Muscle of leg (tissue), 11 donors: ENCODE data around the gene AGRN. TPM values are rescaled to one million over a fixed set of nuclear protein-coding genes. Genes with fewer than 3 reads are reported as not detected.

ENCODE experiments used
- DNase-seq: peaks from one replicate; pipeline ENCODE4 v3.0.0; 2013
- H3K27ac ChIP-seq: one replicate; pipeline ENCODE4 v1.5.1; 2013; ENCODE audit warnings: mild to moderate bottlenecking, low read length, control low read depth
- H3K27me3 ChIP-seq: one replicate; pipeline ENCODE4 v1.6.1; 2013; ENCODE audit warnings: low read length; ENCODE audit not compliant: control insufficient read depth, insufficient read depth
- H3K36me3 ChIP-seq: one replicate; pipeline ENCODE4 v1.6.1; 2013; ENCODE audit warnings: low read length; ENCODE audit not compliant: control insufficient read depth, insufficient read depth
- H3K4me1 ChIP-seq: one replicate; pipeline ENCODE4 v1.6.1; 2013; ENCODE audit warnings: low read length; ENCODE audit not compliant: control insufficient read depth, insufficient read depth
- H3K4me3 ChIP-seq: one replicate; pipeline ENCODE4 v1.5.1; 2013; ENCODE audit warnings: low read length, control low read depth
- H3K9me3 ChIP-seq: replicated peaks from 2 replicates; pipeline ENCODE4 v1.6.1; 2013; ENCODE audit warnings: low read depth, low read length; ENCODE audit not compliant: control insufficient read depth
- WGBS: methylation state at CpG from one replicate; pipeline ENCODE4 v1.1.5; 2013; ENCODE audit warnings: missing lambda C conversion rate; ENCODE audit not compliant: insufficient coverage; 5-methylcytosine and 5-hydroxymethylcytosine counted together
- polyA plus RNA-seq, 8 donors: library from polyadenylated mRNA; unstranded; fragments of 120-200 nt; gene quantifications; one replicate each; pipeline versions ENCODE4 v1.2.1 to v1.2.3, GENCODE V29; 2013; ENCODE audit warnings: inconsistent platforms in 1 of 8, low replicate concordance in 1 of 8; ENCODE audit not compliant: insufficient read length in 8 of 8, insufficient read depth in 1 of 8
- total RNA-seq: library from RNA; stranded (reverse); fragments of 120-200 nt; gene quantifications from one replicate; pipeline ENCODE4 v1.2.4, GENCODE V29; 2013

The AGRN gene
- total and polyA plus RNA-seq, 9 donors: 16.0 to 92.0 (median 58.0) TPM

DNA sequence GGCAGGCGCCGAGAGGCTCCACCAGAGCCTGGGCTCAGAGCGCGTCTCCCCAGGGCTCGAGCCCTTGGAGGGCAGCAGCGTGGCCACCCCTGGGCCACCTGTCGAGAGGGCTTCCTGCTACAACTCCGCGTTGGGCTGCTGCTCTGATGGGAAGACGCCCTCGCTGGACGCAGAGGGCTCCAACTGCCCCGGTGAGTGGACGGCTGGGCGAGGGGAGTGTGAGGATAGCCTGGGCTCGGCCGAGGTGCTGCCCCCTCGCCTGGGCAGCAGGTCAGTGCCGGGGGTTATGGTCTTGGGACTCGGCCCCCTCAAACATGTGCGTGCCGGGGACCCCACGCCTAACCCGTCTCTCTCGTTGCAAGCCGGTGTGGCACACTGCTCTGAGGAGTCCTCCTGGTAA, 26.8 kb downstream of the AGRN start:
- Histone ChIP-seq H3K27me3 (no peaks in the 10 kb centered on the region), H3K27ac (no peak overlapping the region), H3K4me3 (no peak overlapping the region), H3K36me3 (peaks cover 60% of the 10 kb centered on the region), H3K9me3 (no peaks in the 10 kb centered on the region), H3K4me1 (no peaks in the 10 kb centered on the region)
- no peak for DNase-seq
- 94% methylated on average over 26 of the region's 26 CpGs for WGBS

DNA sequence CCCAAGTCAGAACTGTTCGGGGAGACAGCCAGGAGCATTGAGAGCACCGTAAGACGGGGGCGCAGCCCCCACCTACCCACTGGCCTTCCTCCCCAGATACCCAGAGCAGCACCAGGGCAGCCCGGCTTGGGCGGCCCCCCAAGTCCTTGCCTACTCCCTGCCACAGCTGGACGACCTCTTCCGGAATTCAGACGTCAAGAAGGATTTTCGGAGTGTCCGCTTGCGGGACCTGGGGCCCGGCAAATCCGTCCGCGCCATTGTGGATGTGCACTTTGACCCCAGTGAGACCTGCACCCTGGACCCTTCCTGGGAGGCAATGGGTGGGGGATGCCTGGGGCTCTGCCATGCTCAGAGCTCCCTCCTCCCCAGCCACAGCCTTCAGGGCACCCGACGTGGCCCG, 27.5 kb downstream of the AGRN start:
- no peak overlapping the region for H3K4me3 ChIP-seq
- no peak for DNase-seq
- no peak overlapping the region for H3K27ac ChIP-seq
- no peaks in the 10 kb centered on the region for H3K9me3 ChIP-seq
- peaks cover 66% of the 10 kb centered on the region for H3K36me3 ChIP-seq
- H3K4me1 ChIP-seq: no peaks in the 10 kb centered on the region
- WGBS: 92% methylated on average over 8 of the region's 19 CpGs
- no peaks in the 10 kb centered on the region for H3K27me3 ChIP-seq

DNA sequence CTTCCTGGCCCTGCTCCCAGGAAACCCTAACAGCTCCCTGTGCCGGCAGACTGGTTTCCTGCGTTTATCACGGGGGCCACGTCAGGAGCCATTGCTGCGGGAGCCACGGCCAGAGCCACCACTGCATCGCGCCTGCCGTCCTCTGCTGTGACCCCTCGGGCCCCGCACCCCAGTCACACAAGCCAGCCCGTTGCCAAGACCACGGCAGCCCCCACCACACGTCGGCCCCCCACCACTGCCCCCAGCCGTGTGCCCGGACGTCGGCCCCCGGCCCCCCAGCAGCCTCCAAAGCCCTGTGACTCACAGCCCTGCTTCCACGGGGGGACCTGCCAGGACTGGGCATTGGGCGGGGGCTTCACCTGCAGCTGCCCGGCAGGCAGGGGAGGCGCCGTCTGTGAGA, 28.0 kb downstream of the AGRN start:
- no peaks in the 10 kb centered on the region for H3K27me3 ChIP-seq
- WGBS: 90% methylated on average over 20 of the region's 25 CpGs
- no peak overlapping the region for H3K4me3 ChIP-seq
- no peaks in the 10 kb centered on the region for H3K9me3 ChIP-seq
- peaks cover 62% of the 10 kb centered on the region for H3K36me3 ChIP-seq
- DNase-seq: no peak
- H3K27ac ChIP-seq: no peak overlapping the region
- H3K4me1 ChIP-seq: no peaks in the 10 kb centered on the region

DNA sequence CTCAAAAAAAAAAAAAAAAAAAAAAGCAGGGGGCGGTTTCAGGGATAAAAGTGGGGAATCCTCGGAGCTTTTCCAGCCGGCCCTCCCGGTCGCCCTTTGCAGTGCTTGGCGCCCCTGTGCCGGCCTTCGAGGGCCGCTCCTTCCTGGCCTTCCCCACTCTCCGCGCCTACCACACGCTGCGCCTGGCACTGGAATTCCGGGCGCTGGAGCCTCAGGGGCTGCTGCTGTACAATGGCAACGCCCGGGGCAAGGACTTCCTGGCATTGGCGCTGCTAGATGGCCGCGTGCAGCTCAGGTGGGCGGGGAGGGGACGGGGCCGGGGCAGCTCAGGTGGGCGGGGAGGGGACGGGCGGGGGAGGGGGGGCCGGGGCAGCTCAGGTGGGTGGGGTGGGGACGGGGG, 28.8 kb downstream of the AGRN start:
- 91% methylated on average over 11 of the region's 28 CpGs for WGBS
- Histone ChIP-seq H3K4me1 (no peaks in the 10 kb centered on the region), H3K9me3 (no peaks in the 10 kb centered on the region), H3K27ac (no peak overlapping the region), H3K36me3 (peaks cover 57% of the 10 kb centered on the region), H3K4me3 (no peak overlapping the region), H3K27me3 (no peaks in the 10 kb centered on the region)
- DNase-seq: no peak

DNA sequence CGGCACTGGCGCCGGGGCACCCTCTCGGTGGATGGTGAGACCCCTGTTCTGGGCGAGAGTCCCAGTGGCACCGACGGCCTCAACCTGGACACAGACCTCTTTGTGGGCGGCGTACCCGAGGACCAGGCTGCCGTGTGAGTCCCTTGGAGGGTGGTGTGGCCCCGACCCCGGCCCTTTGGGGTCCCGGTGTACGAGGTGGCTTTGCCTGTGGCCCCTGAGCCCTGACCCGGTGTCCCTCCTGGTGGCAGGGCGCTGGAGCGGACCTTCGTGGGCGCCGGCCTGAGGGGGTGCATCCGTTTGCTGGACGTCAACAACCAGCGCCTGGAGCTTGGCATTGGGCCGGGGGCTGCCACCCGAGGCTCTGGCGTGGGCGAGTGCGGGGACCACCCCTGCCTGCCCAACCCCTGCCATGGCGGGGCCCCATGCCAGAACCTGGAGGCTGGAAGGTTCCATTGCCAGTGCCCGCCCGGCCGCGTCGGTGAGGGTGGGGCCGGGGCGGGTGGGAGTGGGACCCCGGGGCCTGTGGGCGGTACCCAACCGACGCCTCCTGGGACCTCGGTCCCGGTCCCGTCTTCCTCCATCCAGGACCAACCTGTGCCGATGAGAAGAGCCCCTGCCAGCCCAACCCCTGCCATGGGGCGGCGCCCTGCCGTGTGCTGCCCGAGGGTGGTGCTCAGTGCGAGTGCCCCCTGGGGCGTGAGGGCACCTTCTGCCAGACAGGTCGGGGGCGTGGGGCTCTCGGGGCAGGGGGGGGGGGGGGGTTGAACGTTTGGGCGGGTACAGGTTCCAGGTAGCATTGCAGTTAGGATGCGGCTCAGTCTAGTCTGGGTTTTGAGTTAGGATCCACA, 29.6 kb downstream of the AGRN start:
- no peak overlapping the region for H3K4me3 ChIP-seq
- WGBS: 91% methylated on average over 48 of the region's 57 CpGs
- H3K36me3 ChIP-seq: peaks cover 55% of the 10 kb centered on the region
- no peaks in the 10 kb centered on the region for H3K27me3 ChIP-seq
- no peak overlapping the region for H3K27ac ChIP-seq
- H3K4me1 ChIP-seq: no peaks in the 10 kb centered on the region
- no peak for DNase-seq
- H3K9me3 ChIP-seq: no peaks in the 10 kb centered on the region

DNA sequence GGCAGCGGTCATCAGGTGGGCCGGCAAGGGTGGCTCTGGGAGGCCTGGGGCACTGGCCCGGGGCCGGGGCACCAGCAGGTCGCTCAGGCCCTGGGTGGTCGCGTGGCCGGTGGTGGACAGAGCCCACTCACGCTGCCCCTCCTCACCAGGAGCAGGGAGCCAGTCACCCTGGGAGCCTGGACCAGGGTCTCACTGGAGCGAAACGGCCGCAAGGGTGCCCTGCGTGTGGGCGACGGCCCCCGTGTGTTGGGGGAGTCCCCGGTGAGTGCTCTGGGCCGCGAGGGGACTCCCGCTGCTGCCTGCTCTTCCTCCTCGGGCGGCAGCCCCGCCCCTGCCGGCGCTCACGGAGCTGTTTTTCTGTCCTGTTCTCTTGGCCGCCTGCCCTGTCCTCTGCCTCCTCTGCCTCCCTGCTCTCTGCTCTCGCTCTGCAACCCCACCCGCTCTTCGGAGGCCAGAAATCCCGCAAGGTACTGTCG, 30.7 kb downstream of the AGRN start:
- Histone ChIP-seq H3K36me3 (peaks cover 54% of the 10 kb centered on the region), H3K9me3 (no peaks in the 10 kb centered on the region), H3K4me1 (no peaks in the 10 kb centered on the region), H3K27me3 (no peaks in the 10 kb centered on the region), H3K4me3 (no peak overlapping the region), H3K27ac (no peak overlapping the region)
- 79% methylated on average over 29 of the region's 32 CpGs for WGBS
- no peak for DNase-seq

DNA sequence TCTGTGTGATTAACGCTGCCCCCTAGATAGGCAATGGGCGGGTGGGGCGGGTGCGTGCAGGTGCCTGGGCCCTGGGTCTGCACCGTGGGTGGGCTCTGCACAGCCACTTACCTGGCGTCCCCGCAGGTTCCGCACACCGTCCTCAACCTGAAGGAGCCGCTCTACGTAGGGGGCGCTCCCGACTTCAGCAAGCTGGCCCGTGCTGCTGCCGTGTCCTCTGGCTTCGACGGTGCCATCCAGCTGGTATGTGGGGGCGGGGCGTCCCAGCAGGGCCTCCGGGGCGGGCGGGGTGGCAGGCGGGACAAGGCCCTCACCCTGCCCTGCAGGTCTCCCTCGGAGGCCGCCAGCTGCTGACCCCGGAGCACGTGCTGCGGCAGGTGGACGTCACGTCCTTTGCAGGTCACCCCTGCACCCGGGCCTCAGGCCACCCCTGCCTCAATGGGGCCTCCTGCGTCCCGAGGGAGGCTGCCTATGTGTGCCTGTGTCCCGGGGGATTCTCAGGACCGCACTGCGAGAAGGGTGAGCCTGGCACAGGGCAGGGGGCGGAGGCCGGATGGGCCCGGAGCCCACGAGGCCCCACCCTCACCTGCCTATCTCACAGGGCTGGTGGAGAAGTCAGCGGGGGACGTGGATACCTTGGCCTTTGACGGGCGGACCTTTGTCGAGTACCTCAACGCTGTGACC, 31.3 kb downstream of the AGRN start:
- H3K27me3 ChIP-seq: no peaks in the 10 kb centered on the region
- WGBS: 87% methylated on average over 46 of the region's 46 CpGs
- no peak for DNase-seq
- H3K9me3 ChIP-seq: no peaks in the 10 kb centered on the region
- no peaks in the 10 kb centered on the region for H3K4me1 ChIP-seq
- peaks cover 50% of the 10 kb centered on the region for H3K36me3 ChIP-seq
- no peak overlapping the region for H3K4me3 ChIP-seq
- no peak overlapping the region for H3K27ac ChIP-seq

DNA sequence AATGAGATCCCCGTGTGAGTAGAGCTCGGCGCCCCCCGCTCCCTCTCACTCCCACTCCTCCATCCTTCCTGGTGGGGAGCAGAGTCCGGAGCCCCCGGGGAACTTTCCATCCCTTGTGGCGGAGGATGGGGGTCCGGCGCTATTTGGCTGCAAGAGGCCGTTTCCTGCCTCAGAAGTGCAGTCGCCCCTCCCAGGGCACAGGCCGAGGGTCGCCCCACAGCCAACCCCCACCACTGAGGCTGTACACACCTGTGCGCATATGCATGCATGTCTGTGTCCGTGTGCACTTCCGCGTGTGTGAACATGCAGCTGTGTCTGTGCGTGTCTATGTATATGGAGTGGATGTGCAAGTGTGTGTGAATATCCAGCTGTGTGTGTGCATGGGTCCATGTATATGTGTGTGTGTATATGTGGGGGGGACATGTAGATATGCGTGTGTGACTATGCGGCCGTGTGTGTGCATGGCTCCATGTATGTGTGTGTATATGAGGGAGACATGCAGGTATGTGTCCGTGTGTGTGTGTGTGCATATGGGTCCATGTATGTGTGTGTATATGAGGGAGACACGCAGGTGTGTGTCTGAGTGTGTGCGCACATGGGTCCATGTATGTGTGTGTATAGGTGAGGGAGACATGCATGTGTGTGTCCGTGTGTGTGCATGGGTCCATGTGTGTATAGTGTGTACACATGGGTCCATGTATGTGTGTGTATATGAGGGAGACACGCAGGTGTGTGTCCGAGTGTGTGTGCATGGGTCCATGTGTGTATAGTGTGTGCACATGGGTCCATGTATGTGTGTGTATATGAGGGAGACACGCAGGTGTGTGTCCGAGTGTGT, 32.3 kb downstream of the AGRN start:
- H3K4me3 ChIP-seq: no peak overlapping the region
- WGBS: 94% methylated on average over 27 of the region's 29 CpGs
- DNase-seq: no peak
- H3K36me3 ChIP-seq: peaks cover 43% of the 10 kb centered on the region
- H3K27me3 ChIP-seq: peaks cover 7% of the 10 kb centered on the region
- no peaks in the 10 kb centered on the region for H3K4me1 ChIP-seq
- H3K27ac ChIP-seq: no peak overlapping the region
- H3K9me3 ChIP-seq: no peaks in the 10 kb centered on the region

DNA sequence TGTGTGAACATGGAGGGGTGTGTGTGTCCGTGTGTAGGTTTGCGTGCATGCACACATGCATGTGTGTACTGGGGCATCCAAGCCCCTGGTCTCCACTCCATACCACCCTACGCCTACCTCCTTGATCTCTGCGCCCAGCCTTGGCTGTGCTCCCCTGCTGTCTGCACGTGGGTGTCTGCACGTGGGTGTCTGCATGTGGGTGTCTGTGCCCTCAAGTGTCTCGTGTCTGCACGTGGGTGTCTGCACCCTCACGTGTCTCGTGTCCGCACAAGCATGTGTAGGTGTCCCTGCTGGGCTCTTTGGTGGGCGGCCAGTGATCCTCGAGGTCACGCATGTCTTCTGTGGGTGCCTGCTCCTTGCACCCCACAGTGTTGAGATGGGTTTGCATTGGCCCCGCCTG, 33.1 kb downstream of the AGRN start:
- Histone ChIP-seq H3K4me3 (no peak overlapping the region), H3K4me1 (no peaks in the 10 kb centered on the region), H3K27ac (no peak overlapping the region), H3K36me3 (peaks cover 41% of the 10 kb centered on the region), H3K9me3 (no peaks in the 10 kb centered on the region), H3K27me3 (peaks cover 12% of the 10 kb centered on the region)
- WGBS: 91% methylated on average over 14 of the region's 15 CpGs
- no peak for DNase-seq

DNA sequence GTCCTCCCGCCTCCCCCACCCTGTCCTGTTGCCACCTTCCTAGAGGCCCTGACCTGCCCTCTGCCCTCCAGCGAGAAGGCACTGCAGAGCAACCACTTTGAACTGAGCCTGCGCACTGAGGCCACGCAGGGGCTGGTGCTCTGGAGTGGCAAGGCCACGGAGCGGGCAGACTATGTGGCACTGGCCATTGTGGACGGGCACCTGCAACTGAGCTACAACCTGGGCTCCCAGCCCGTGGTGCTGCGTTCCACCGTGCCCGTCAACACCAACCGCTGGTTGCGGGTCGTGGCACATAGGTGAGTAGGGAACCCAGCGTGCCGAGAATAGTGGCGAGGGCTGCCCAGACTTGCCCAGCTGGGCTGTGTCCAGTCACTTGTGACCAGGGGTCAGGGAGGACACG, 33.8 kb downstream of the AGRN start:
- WGBS: 95% methylated on average over 18 of the region's 18 CpGs
- Histone ChIP-seq H3K9me3 (no peaks in the 10 kb centered on the region), H3K4me1 (peaks cover under 1% of the 10 kb centered on the region), H3K4me3 (no peak overlapping the region), H3K27ac (no peak overlapping the region), H3K36me3 (peaks cover 41% of the 10 kb centered on the region), H3K27me3 (peaks cover 18% of the 10 kb centered on the region)
- no peak for DNase-seq
